Measurements from ENCODE around the gene CERS5.

Gene CERS5

DNA sequence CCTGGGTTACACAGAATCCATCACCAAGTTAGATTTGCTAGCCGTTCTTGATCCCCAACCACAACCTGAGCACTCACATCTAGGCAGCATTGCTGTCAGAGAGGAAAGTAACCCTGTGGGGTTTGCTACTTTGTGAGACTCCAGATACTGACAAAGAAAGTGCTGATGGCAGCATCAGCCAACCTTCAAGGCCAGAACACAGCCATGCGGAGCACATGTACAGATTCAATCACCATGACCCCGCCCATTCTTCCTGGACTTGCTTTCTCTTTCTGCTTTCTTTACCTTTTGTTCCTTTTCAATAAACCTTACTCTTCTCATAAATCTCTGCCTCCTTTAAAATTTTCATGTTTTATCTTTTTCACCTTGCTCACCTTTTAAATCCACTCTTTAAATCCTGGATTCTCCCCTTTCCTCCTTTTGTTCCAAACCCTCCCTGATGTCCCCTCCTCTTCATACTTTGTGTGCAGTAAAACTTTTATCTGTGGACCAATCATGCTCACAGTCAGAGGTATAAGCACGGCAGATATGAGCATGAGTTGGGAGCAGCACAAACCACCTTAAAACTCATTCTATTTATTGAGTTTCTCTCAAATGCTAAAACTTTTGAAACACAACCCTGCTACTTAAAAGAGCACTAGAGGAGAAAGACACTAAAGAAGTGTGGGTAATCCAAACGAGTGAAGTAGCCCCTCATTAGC, 21.9 kb upstream of the CERS5 start:
- Histone ChIP-seq H3K36me3 (ENCODE audit: low read length) (no peaks in the 10 kb centered on the region), H2AFZ (ENCODE audit: low read depth, low read length, severe bottlenecking) (no peak overlapping the region), H3F3A (ENCODE audit: insufficient read depth) (no peaks in the 10 kb centered on the region), H3K4me2 (ENCODE audit: low read depth, low read length, poor library complexity, severe bottlenecking) (no peak overlapping the region), H3K9me3 (ENCODE audit: insufficient read depth, low read length) (no peaks in the 10 kb centered on the region), H3K79me2 (ENCODE audit: insufficient read depth, low read length) (no peaks in the 10 kb centered on the region), H3K9me2 (replicated peaks; ENCODE audit: insufficient read depth, low read length) (no peaks in the 10 kb centered on the region), H4K20me1 (ENCODE audit: low read depth, low read length) (no peaks in the 10 kb centered on the region), H3K9ac (ENCODE audit: low read length) (no peak overlapping the region), H3K27me3 (ENCODE audit: low read length) (no peaks in the 10 kb centered on the region), H3K27ac (ENCODE audit: low read depth, low read length) (no peak overlapping the region), H3K4me3 (ENCODE audit: insufficient read depth, low read length, poor library complexity, severe bottlenecking) (no peak overlapping the region)
- TF ChIP-seq, protein P1, sequence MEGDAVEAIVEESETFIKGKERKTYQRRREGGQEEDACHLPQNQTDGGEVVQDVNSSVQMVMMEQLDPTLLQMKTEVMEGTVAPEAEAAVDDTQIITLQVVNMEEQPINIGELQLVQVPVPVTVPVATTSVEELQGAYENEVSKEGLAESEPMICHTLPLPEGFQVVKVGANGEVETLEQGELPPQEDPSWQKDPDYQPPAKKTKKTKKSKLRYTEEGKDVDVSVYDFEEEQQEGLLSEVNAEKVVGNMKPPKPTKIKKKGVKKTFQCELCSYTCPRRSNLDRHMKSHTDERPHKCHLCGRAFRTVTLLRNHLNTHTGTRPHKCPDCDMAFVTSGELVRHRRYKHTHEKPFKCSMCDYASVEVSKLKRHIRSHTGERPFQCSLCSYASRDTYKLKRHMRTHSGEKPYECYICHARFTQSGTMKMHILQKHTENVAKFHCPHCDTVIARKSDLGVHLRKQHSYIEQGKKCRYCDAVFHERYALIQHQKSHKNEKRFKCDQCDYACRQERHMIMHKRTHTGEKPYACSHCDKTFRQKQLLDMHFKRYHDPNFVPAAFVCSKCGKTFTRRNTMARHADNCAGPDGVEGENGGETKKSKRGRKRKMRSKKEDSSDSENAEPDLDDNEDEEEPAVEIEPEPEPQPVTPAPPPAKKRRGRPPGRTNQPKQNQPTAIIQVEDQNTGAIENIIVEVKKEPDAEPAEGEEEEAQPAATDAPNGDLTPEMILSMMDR (IDR thresholded peaks at IDR 0.05; ENCODE audit: insufficient read depth, low read length, poor library complexity, severe bottlenecking) = no peak
- no peak for TF ChIP-seq EZH2phosphoT487 (conservative IDR thresholded peaks at IDR 0.05; ENCODE audit: low read length)

DNA sequence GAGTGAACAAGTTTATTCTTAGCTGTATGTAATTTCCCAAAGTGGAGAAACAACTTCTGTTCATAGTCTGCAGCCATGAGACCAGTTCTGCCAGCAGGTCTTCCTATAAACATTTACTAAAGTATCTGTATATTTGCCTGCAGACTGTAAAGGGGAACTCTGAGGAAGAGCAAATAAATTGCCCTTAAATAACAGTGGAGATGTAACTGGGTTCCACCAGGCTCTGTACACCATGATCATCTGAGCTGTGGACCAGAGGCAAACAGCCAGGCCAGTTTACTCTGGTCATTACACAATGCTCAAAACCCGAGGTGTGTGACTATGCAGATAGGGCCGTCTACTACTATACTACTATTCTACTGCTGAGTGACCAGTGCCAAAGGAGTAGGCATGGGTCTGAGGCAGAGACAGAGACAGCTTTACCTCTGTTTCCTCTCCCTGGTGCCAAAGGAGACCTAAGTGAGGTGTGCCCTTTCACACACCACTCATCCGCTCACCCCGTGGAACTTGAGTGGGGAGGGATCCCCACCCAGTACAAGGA, 21.1 kb upstream of the CERS5 start:
- Histone ChIP-seq H3F3A (ENCODE audit: insufficient read depth) (no peaks in the 10 kb centered on the region), H3K4me3 (ENCODE audit: insufficient read depth, low read length, poor library complexity, severe bottlenecking) (no peak overlapping the region), H3K27ac (ENCODE audit: low read depth, low read length) (no peak overlapping the region), H2AFZ (ENCODE audit: low read depth, low read length, severe bottlenecking) (no peak overlapping the region), H3K9me3 (ENCODE audit: insufficient read depth, low read length) (no peaks in the 10 kb centered on the region), H3K9ac (ENCODE audit: low read length) (no peak overlapping the region), H4K20me1 (ENCODE audit: low read depth, low read length) (no peaks in the 10 kb centered on the region), H3K79me2 (ENCODE audit: insufficient read depth, low read length) (no peaks in the 10 kb centered on the region), H3K27me3 (ENCODE audit: low read length) (no peaks in the 10 kb centered on the region), H3K36me3 (ENCODE audit: low read length) (no peaks in the 10 kb centered on the region), H3K9me2 (replicated peaks; ENCODE audit: insufficient read depth, low read length) (no peaks in the 10 kb centered on the region), H3K4me2 (ENCODE audit: low read depth, low read length, poor library complexity, severe bottlenecking) (no peak overlapping the region)
- TF ChIP-seq, protein P1 (IDR thresholded peaks at IDR 0.05; ENCODE audit: insufficient read depth, low read length, poor library complexity, severe bottlenecking) = no peak
- TF ChIP-seq EZH2phosphoT487 (conservative IDR thresholded peaks at IDR 0.05; ENCODE audit: low read length) = no peak

DNA sequence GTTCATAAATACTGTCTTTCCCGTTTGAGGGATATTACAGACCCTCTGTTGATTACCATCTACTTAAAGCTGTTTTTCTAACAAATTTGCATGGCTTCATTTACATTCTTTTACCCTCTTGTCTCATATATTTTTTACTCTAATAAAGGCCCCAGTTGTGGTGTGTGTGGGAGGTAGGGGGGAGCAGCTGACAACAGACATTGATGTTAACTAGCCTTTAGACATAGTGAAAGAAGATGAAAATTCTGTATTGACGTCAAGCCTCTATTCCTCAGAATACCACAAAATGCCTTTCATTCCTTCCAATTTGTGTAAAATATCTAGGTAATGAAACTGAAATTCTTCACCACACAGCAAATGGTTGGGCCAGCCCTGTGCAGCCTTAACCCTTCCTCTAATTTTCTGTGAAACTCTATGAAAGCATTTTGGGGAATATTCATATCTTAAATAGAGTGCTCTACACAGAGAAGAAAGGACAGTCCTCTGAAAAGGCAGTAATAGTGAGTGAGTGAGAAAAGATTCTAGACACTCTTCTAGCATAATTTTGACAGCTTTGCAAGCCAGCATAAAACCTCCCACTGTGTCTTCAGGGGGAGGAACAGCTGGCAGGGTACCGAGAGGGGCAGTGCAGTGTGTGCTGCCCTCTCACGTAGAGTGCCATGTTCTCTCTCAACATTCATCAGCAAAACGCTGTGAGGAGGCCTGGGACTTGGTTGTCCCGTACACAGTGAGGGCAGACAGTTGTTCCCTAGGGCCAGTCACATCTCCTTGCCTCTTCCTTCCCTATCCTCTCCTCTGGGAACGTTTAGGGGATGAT, 20.1 kb upstream of the CERS5 start:
- Histone ChIP-seq H3K9me3 (ENCODE audit: insufficient read depth, low read length) (no peaks in the 10 kb centered on the region), H3K9me2 (replicated peaks; ENCODE audit: insufficient read depth, low read length) (no peaks in the 10 kb centered on the region), H3K4me2 (ENCODE audit: low read depth, low read length, poor library complexity, severe bottlenecking) (no peak overlapping the region), H2AFZ (ENCODE audit: low read depth, low read length, severe bottlenecking) (no peak overlapping the region), H3K36me3 (ENCODE audit: low read length) (no peaks in the 10 kb centered on the region), H3K4me3 (ENCODE audit: insufficient read depth, low read length, poor library complexity, severe bottlenecking) (no peak overlapping the region), H3K79me2 (ENCODE audit: insufficient read depth, low read length) (no peaks in the 10 kb centered on the region), H3F3A (ENCODE audit: insufficient read depth) (no peaks in the 10 kb centered on the region), H4K20me1 (ENCODE audit: low read depth, low read length) (no peaks in the 10 kb centered on the region), H3K27ac (ENCODE audit: low read depth, low read length) (no peak overlapping the region), H3K27me3 (ENCODE audit: low read length) (no peaks in the 10 kb centered on the region), H3K9ac (ENCODE audit: low read length) (no peak overlapping the region)
- TF ChIP-seq EZH2phosphoT487 (conservative IDR thresholded peaks at IDR 0.05; ENCODE audit: low read length) = no peak
- TF ChIP-seq, protein P1 (IDR thresholded peaks at IDR 0.05; ENCODE audit: insufficient read depth, low read length, poor library complexity, severe bottlenecking) = no peak

Measured in SU-DHL-6 (cell line).